HCT116 (cell line): ENCODE data around the gene UCP2. TPM values are rescaled to one million over a fixed set of nuclear protein-coding genes. Genes with fewer than 3 reads are reported as not detected.
"Not testable (repeated sequence)": the region's sequence is repeated elsewhere in the genome, so short reads cannot be mapped to it uniquely, and the experiment has no call there.

Experiments used
- ATAC-seq: fragments of 200-7000 bp; cut with Tn5 transposase; 2 replicates; pipeline ENCODE4 v1.9.1; 2020; ENCODE audit warnings: mild to moderate bottlenecking, moderate library complexity
- BruUV-seq: library from RNA; stranded (reverse); fragments of 400-500 nt; replicated peaks from 2 replicates; lab custom pipeline; 2021; lab: Mats Ljungman, UMichigan
- CTCF ChIA-PET: fragments of 300-600 bp; sonication (Branson Sonifier 250); formaldehyde crosslinking; loops from one replicate; lab custom pipeline; 2021; ENCODE audit warnings: antibody characterized with exemption; lab: Charles Lee
- POLR2A ChIA-PET: fragments of 300-600, 350-600 bp; sonication (Branson Sonifier 250); formaldehyde crosslinking; loops from one replicate; lab custom pipeline; 2021; ENCODE audit warnings: antibody characterized with exemption; lab: Charles Lee
- RAD21 ChIA-PET, 2 experiments: fragments of 300-600 bp; sonication (Branson Sonifier 250); formaldehyde crosslinking; loops; one replicate each; lab custom pipeline; 2023; ENCODE audit warnings: low total read pairs in 2 of 2; ENCODE audit not compliant: uncharacterized antibody in 2 of 2, unreplicated experiment in 2 of 2, low non-redundant PET in 1 of 2; lab: Charles Lee
- DNase-seq: peaks from one replicate; pipeline ENCODE4 v3.0.0-alpha.2; 2010; ENCODE audit warnings: low read depth, low spot score
- H2AFZ ChIP-seq: fragments of 200-600 bp; shearing (Covaris generic), sonication (generic); 2 replicates; pipeline ENCODE4 v1.6.1; 2017; ENCODE audit warnings: low read depth, mixed run types, mixed read lengths, antibody characterized with exemption, low read length; ENCODE audit not compliant: poor library complexity, severe bottlenecking
- H3K27ac ChIP-seq: 2 replicates; pipeline ENCODE4 v1.5.1; 2012; ENCODE audit warnings: low read depth, low read length
- H3K27me3 ChIP-seq: fragments of 200-600 bp; sonication (generic); 2 replicates; pipeline ENCODE4 v1.6.1; 2016; ENCODE audit warnings: mixed run types, low read length, mixed read lengths; ENCODE audit not compliant: insufficient read depth
- H3K36me3 ChIP-seq, 2 experiments: fragments of 200-500 bp in 1 of 2; fragments of 200-600 bp in 1 of 2; sonication (Bioruptor generic) in 1 of 2; sonication (generic) in 1 of 2; 2 replicates each; pipeline versions ENCODE4 v1.5.1 to v1.6.1; 2014 to 2016; ENCODE audit warnings: low read length in 2 of 2, inconsistent platforms in 1 of 2, mixed read lengths in 1 of 2, mixed run types in 1 of 2; ENCODE audit not compliant: insufficient read depth in 2 of 2, control insufficient read depth in 1 of 2
- H3K4me1 ChIP-seq, 2 experiments: fragments of 200-600 bp in 1 of 2; sonication (generic) in 1 of 2; 2 replicates each; pipeline versions ENCODE4 v1.5.1 to v1.6.1; 2012 to 2017; ENCODE audit warnings: low read length in 2 of 2, inconsistent platforms in 1 of 2, mild to moderate bottlenecking in 1 of 2, mixed read lengths in 1 of 2, mixed run types in 1 of 2, moderate library complexity in 1 of 2; ENCODE audit not compliant: insufficient read depth in 2 of 2, control insufficient read depth in 1 of 2
- H3K4me2 ChIP-seq: fragments of 200-600 bp; sonication (generic); 2 replicates; pipeline ENCODE4 v1.6.1; 2017; ENCODE audit warnings: mixed run types, low read length, mixed read lengths
- H3K4me3 ChIP-seq, 2 experiments: fragments of 200-600 bp in 1 of 2; sonication (generic) in 1 of 2; replicated peaks in 1 of 2; 2 replicates each; pipeline ENCODE4 v1.5.1; 2011 to 2016; ENCODE audit warnings: low read length in 2 of 2, control low read depth in 1 of 2, low read depth in 1 of 2, mild to moderate bottlenecking in 1 of 2, mixed read lengths in 1 of 2, mixed run types in 1 of 2
- H3K79me2 ChIP-seq: fragments of 200-600 bp; sonication (generic); 2 replicates; pipeline ENCODE4 v1.6.1; 2017; ENCODE audit warnings: mild to moderate bottlenecking, mixed run types, low read length, moderate library complexity, mixed read lengths; ENCODE audit not compliant: insufficient read depth
- H3K9ac ChIP-seq: fragments of 200-600 bp; sonication (generic); 2 replicates; pipeline ENCODE4 v1.6.1; 2016; ENCODE audit warnings: low read length, mixed read lengths
- H3K9me2 ChIP-seq: fragments of 200-600 bp; sonication (generic), shearing (Covaris generic); 2 replicates; pipeline ENCODE4 v1.6.1; 2017; ENCODE audit warnings: mixed run types, mild to moderate bottlenecking, moderate library complexity; ENCODE audit not compliant: insufficient read depth
- H3K9me3 ChIP-seq, 2 experiments: fragments of 200-500 bp in 1 of 2; fragments of 200-600 bp in 1 of 2; sonication (Bioruptor generic) in 1 of 2; sonication (generic) in 1 of 2; 2 replicates each; pipeline ENCODE4 v1.6.1; 2014 to 2017; ENCODE audit warnings: low read length in 2 of 2, mixed read lengths in 2 of 2, inconsistent platforms in 1 of 2, low read depth in 1 of 2, mild to moderate bottlenecking in 1 of 2, mixed run types in 1 of 2, moderate library complexity in 1 of 2; ENCODE audit not compliant: control insufficient read depth in 1 of 2, insufficient read depth in 1 of 2
- H4K20me1 ChIP-seq: fragments of 200-600 bp; sonication (generic), shearing (Covaris generic); 2 replicates; pipeline ENCODE4 v1.6.1; 2017; ENCODE audit warnings: mixed run types, mild to moderate bottlenecking, moderate library complexity; ENCODE audit not compliant: insufficient read depth
- CBX3 ChIP-seq: IDR thresholded peaks from 2 replicates; pipeline ENCODE4 v1.6.1; 2012; ENCODE audit warnings: low read depth
- CEBPB ChIP-seq: IDR thresholded peaks from 2 replicates; pipeline ENCODE4 v1.6.1; 2012; ENCODE audit warnings: low read depth
- EZH2 ChIP-seq: fragments of 200-600 bp; sonication (generic); IDR thresholded peaks from 2 replicates; pipeline ENCODE4 v1.6.1; 2017; ENCODE audit warnings: antibody characterized with exemption, mixed run types
- EZH2phosphoT487 ChIP-seq: fragments of 200-600 bp; IDR thresholded peaks from 2 replicates; pipeline ENCODE4 v1.6.1; 2018; ENCODE audit warnings: antibody characterized with exemption, borderline replicate concordance
- JUND ChIP-seq: IDR thresholded peaks from 2 replicates; pipeline ENCODE4 v1.6.1; 2012
- SP1 ChIP-seq: IDR thresholded peaks from 2 replicates; pipeline ENCODE4 v1.6.1; 2012; ENCODE audit warnings: low read depth
- YY1 ChIP-seq: IDR thresholded peaks from 2 replicates; pipeline ENCODE4 v1.6.1; 2011; ENCODE audit warnings: low read length, low read depth, moderate library complexity, mild to moderate bottlenecking; ENCODE audit not compliant: insufficient replicate concordance; ENCODE audit errors: extremely low read depth
- ZNF274 ChIP-seq: fragments of 200-500 bp; sonication (Bioruptor generic); IDR thresholded peaks from 2 replicates; pipeline ENCODE4 v1.6.1; 2014; ENCODE audit warnings: mild to moderate bottlenecking, low read depth, low read length, inconsistent platforms
- intact Hi-C: fragments of 100-400 bp; cut with micrococcal nuclease; formaldehyde crosslinking; loops from 2 replicates; pipeline ENCODE4 v1.10.0; 2022
- total RNA-seq: library from RNA; stranded (reverse); gene quantifications from one replicate; pipeline ENCODE4 v1.2.1, GENCODE V29; 2021; ENCODE audit not compliant: unreplicated experiment
- TF ChIP-seq, protein P1 (sequence below): IDR thresholded peaks from 2 replicates; pipeline ENCODE4 v1.6.1; 2012
- TF ChIP-seq, protein P2 (sequence below), 3 experiments: fragments of 200-600 bp in 1 of 3; sonication (generic) in 1 of 3; IDR thresholded peaks in 2 of 3; conservative IDR thresholded peaks in 1 of 3; 2 replicates each; pipeline ENCODE4 v1.5.1; 2012 to 2017; ENCODE audit warnings: low read depth in 2 of 3, low read length in 2 of 3, antibody characterized with exemption in 1 of 3, borderline replicate concordance in 1 of 3, control low read depth in 1 of 3, mild to moderate bottlenecking in 1 of 3, mixed read lengths in 1 of 3, mixed run types in 1 of 3, moderate library complexity in 1 of 3; ENCODE audit not compliant: insufficient read depth in 1 of 3
- TF ChIP-seq, protein P3 (sequence below): IDR thresholded peaks from 2 replicates; pipeline ENCODE4 v1.6.1; 2012; ENCODE audit warnings: low read depth

UCP2 gene
- total RNA-seq, 1 experiment from 2014 or later: 20.4 TPM

DNA sequence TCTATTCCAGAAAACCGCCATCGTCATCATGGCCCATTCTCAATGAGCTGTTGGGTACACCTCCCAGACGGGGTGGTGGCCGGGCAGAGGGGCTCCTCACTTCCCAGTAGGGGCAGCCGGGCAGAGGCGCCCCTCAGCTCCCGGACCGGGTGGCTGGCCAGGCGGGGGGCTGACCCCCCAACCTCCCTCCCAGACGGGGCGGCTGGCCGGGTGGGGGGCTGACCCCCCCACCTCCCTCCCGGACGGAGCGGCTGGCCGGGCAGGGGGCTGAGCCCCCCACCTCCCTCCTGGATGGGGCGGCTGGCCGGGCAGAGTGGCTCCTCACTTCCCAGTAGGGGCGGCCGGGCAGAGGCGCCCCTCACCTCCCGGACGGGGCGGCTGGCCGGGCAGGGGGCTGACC lies 46.6 kb downstream of the UCP2 start:
- H3K9me2 ChIP-seq, H3K27me3 ChIP-seq, BruUV-seq, H2AFZ ChIP-seq, H3K4me2 ChIP-seq, H3K27ac ChIP-seq, H4K20me1 ChIP-seq, H3K4me1 ChIP-seq, H3K79me2 ChIP-seq, RAD21 ChIA-PET, DNase-seq, H3K4me3 ChIP-seq, H3K9me3 ChIP-seq, CTCF ChIA-PET, POLR2A ChIA-PET, ATAC-seq, intact Hi-C loops, H3K9ac ChIP-seq, H3K36me3 ChIP-seq: not testable (repeated sequence)

DNA sequence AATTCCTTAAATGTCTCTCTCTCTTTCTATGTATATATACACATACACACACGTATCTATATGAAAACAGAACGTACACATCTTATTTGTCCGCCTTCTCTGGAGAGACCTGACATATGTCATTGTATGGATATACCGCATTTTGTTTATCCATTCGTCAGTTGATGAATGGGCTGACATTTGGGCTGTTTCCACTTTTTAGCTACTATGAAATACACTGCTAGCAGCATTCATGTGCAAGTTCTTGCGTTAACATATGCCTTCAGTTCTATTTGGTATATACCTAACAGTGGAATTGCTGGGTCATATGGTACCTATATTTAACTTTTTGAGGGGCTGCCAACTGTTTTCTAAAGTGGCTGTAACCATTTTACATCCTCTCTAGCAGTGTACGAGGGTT lies 49.9 kb downstream of the UCP2 start:
- POLR2A ChIA-PET: no interaction called here
- Histone ChIP-seq H3K9me3 (no peaks in the 10 kb centered on the region), H3K9me2 (no peaks in the 10 kb centered on the region), H3K9ac (no peak overlapping the region), H2AFZ (no peak overlapping the region), H3K4me2 (no peak overlapping the region), H3K36me3 (no peaks in the 10 kb centered on the region), H3K4me1 (peaks cover 3% of the 10 kb centered on the region in 2 experiments; a peak in 3 of 4 replicates), H4K20me1 (no peaks in the 10 kb centered on the region), H3K27ac (no peak overlapping the region), H3K27me3 (no peaks in the 10 kb centered on the region), H3K4me3 (no peak overlapping the region), H3K79me2 (no peaks in the 10 kb centered on the region)
- no TSS peak for BruUV-seq
- intact Hi-C loops: loop anchor here (5.0 kb wide), 2 partner anchors 145 to 455 kb away; partner anchors contain the start of gene MRPL48
- no peak for TF ChIP-seq YY1
- TF ChIP-seq CEBPB: no peak
- TF ChIP-seq, protein P1, sequence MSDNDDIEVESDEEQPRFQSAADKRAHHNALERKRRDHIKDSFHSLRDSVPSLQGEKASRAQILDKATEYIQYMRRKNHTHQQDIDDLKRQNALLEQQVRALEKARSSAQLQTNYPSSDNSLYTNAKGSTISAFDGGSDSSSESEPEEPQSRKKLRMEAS: no peak
- no peak for TF ChIP-seq JUND
- no peak for TF ChIP-seq EZH2
- TF ChIP-seq, protein P2, sequence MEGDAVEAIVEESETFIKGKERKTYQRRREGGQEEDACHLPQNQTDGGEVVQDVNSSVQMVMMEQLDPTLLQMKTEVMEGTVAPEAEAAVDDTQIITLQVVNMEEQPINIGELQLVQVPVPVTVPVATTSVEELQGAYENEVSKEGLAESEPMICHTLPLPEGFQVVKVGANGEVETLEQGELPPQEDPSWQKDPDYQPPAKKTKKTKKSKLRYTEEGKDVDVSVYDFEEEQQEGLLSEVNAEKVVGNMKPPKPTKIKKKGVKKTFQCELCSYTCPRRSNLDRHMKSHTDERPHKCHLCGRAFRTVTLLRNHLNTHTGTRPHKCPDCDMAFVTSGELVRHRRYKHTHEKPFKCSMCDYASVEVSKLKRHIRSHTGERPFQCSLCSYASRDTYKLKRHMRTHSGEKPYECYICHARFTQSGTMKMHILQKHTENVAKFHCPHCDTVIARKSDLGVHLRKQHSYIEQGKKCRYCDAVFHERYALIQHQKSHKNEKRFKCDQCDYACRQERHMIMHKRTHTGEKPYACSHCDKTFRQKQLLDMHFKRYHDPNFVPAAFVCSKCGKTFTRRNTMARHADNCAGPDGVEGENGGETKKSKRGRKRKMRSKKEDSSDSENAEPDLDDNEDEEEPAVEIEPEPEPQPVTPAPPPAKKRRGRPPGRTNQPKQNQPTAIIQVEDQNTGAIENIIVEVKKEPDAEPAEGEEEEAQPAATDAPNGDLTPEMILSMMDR (IDR thresholded peaks at IDR 0.05 in 2 of 3, conservative IDR thresholded peaks at IDR 0.05 in 1 of 3; ENCODE audit: borderline replicate concordance in 1 of 3, insufficient read depth in 1 of 3, low read depth in 2 of 3, low read length in 2 of 3): no peak
- no peak for TF ChIP-seq EZH2phosphoT487
- no peak for TF ChIP-seq CBX3
- no peak for TF ChIP-seq ZNF274
- TF ChIP-seq, protein P3, sequence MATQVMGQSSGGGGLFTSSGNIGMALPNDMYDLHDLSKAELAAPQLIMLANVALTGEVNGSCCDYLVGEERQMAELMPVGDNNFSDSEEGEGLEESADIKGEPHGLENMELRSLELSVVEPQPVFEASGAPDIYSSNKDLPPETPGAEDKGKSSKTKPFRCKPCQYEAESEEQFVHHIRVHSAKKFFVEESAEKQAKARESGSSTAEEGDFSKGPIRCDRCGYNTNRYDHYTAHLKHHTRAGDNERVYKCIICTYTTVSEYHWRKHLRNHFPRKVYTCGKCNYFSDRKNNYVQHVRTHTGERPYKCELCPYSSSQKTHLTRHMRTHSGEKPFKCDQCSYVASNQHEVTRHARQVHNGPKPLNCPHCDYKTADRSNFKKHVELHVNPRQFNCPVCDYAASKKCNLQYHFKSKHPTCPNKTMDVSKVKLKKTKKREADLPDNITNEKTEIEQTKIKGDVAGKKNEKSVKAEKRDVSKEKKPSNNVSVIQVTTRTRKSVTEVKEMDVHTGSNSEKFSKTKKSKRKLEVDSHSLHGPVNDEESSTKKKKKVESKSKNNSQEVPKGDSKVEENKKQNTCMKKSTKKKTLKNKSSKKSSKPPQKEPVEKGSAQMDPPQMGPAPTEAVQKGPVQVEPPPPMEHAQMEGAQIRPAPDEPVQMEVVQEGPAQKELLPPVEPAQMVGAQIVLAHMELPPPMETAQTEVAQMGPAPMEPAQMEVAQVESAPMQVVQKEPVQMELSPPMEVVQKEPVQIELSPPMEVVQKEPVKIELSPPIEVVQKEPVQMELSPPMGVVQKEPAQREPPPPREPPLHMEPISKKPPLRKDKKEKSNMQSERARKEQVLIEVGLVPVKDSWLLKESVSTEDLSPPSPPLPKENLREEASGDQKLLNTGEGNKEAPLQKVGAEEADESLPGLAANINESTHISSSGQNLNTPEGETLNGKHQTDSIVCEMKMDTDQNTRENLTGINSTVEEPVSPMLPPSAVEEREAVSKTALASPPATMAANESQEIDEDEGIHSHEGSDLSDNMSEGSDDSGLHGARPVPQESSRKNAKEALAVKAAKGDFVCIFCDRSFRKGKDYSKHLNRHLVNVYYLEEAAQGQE: no peak
- TF ChIP-seq SP1: no peak
- no peak for DNase-seq
- RAD21 ChIA-PET: interaction anchor here in 1 of 2 experiments (0.7 kb wide), 1 partner anchor 172 kb away, joined by 3 read pairs; the partner anchor contains the start of gene RAB6A
- no peak for ATAC-seq
- CTCF ChIA-PET: interaction anchor here (2.6 kb wide), 1 partner anchor 307 kb away, joined by 49 read pairs; no protein-coding TSS in a partner anchor
